ENCODE data around the gene NATD1.

- TF ChIP-seq POLR2AphosphoS5 (IDR thresholded peaks at IDR 0.05; ENCODE audit: low read depth, low read length): no peak
- TF ChIP-seq, protein P1, sequence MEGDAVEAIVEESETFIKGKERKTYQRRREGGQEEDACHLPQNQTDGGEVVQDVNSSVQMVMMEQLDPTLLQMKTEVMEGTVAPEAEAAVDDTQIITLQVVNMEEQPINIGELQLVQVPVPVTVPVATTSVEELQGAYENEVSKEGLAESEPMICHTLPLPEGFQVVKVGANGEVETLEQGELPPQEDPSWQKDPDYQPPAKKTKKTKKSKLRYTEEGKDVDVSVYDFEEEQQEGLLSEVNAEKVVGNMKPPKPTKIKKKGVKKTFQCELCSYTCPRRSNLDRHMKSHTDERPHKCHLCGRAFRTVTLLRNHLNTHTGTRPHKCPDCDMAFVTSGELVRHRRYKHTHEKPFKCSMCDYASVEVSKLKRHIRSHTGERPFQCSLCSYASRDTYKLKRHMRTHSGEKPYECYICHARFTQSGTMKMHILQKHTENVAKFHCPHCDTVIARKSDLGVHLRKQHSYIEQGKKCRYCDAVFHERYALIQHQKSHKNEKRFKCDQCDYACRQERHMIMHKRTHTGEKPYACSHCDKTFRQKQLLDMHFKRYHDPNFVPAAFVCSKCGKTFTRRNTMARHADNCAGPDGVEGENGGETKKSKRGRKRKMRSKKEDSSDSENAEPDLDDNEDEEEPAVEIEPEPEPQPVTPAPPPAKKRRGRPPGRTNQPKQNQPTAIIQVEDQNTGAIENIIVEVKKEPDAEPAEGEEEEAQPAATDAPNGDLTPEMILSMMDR (IDR thresholded peaks at IDR 0.05): no peak
- TF ChIP-seq RFX5 (IDR thresholded peaks at IDR 0.05; ENCODE audit: low read length): no peak
- TF ChIP-seq GABPA (IDR thresholded peaks at IDR 0.05; ENCODE audit: low read depth): no peak
- no peak for TF ChIP-seq TCF12 (IDR thresholded peaks at IDR 0.05)
- no peak for TF ChIP-seq JUND (IDR thresholded peaks at IDR 0.05)
- no peak for TF ChIP-seq TAF1 (IDR thresholded peaks at IDR 0.05; ENCODE audit: borderline replicate concordance, low read depth, low read length)
- TF ChIP-seq USF2 (IDR thresholded peaks at IDR 0.05; ENCODE audit: borderline replicate concordance, low read depth, low read length): no peak
- TF ChIP-seq EP300 (IDR thresholded peaks at IDR 0.05; ENCODE audit: borderline replicate concordance in 1 of 2, low read depth in 1 of 2, low read length in 1 of 2): no peak
- TF ChIP-seq, protein P2, sequence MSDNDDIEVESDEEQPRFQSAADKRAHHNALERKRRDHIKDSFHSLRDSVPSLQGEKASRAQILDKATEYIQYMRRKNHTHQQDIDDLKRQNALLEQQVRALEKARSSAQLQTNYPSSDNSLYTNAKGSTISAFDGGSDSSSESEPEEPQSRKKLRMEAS (IDR thresholded peaks at IDR 0.05; ENCODE audit: low read depth): no peak
- no peak for TF ChIP-seq YY1 (IDR thresholded peaks at IDR 0.05; ENCODE audit: low read depth)
- no peak for TF ChIP-seq MXI1 (IDR thresholded peaks at IDR 0.05; ENCODE audit: low read depth, low read length)
Observed at GRCh38 chr17:21251337-21252010, 1.7 kb downstream of the NATD1 start.

All from SK-N-SH (cell line).